ENCODE data around the gene SYDE1. TPM values are rescaled to one million over a fixed set of nuclear protein-coding genes. Genes with fewer than 3 reads are reported as not detected.

Gene SYDE1
- polyA plus RNA-seq, 1 donor from 2014 or later, result not detected

GRCh38 chr19:15147090-15147489 lies 39.9 kb downstream of the SYDE1 start:
- H3F3A ChIP-seq (ENCODE audit: insufficient read depth, low read length, poor library complexity, severe bottlenecking), result no peaks in the 10 kb centered on the region
- no peaks in the 10 kb centered on the region for H4K20me1 ChIP-seq (ENCODE audit: insufficient read depth)
- no peaks in the 10 kb centered on the region for H3K79me2 ChIP-seq (replicated peaks; ENCODE audit: insufficient read depth, low read length)
- H3K27me3 ChIP-seq (ENCODE audit: insufficient read depth, low read depth, low read length), result no peaks in the 10 kb centered on the region
- no peaks in the 10 kb centered on the region for H3K9me2 ChIP-seq (ENCODE audit: insufficient read depth, low read length)
- TF ChIP-seq REST (IDR thresholded peaks at IDR 0.05; ENCODE audit: borderline replicate concordance), result no peak
- TF ChIP-seq EP300 (conservative IDR thresholded peaks at IDR 0.05; ENCODE audit: poor library complexity, severe bottlenecking), result no peak
- TF ChIP-seq CTCF (IDR thresholded peaks at IDR 0.05; ENCODE audit: poor library complexity, severe bottlenecking), result no peak
- TF ChIP-seq SMC3 (conservative IDR thresholded peaks at IDR 0.05; ENCODE audit: poor library complexity), result no peak
- no peak for TF ChIP-seq RAD21 (conservative IDR thresholded peaks at IDR 0.05)
- TF ChIP-seq MXI1 (conservative IDR thresholded peaks at IDR 0.05; ENCODE audit: poor library complexity, severe bottlenecking), result no peak
- TF ChIP-seq TAF1 (IDR thresholded peaks at IDR 0.05; ENCODE audit: low read depth), result no peak
- no peak for TF ChIP-seq EZH2 (IDR thresholded peaks at IDR 0.05; ENCODE audit: borderline replicate concordance, insufficient read depth, low read length, poor library complexity, severe bottlenecking)
- TF ChIP-seq POLR2AphosphoS5 (IDR thresholded peaks at IDR 0.05), result no peak
- no peak overlapping the region for H3K4me2 ChIP-seq (ENCODE audit: low read length)
- H3K4me3 ChIP-seq (ENCODE audit: low read length), result no peak overlapping the region
- H3K9ac ChIP-seq (ENCODE audit: low read length), result no peak overlapping the region
- no peaks in the 10 kb centered on the region for H3K36me3 ChIP-seq (ENCODE audit: insufficient read depth, low read length)
- no peak overlapping the region for H2AFZ ChIP-seq (ENCODE audit: low read depth, low read length)
- no peaks in the 10 kb centered on the region for H3K9me3 ChIP-seq (ENCODE audit: low read length)
- no peak overlapping the region for H3K27ac ChIP-seq (ENCODE audit: low read length)

GRCh38 chr19:15149737-15150136 lies 42.5 kb downstream of the SYDE1 start:
- no peaks in the 10 kb centered on the region for H3K36me3 ChIP-seq (ENCODE audit: insufficient read depth, low read length)
- H3K27ac ChIP-seq (ENCODE audit: low read length), result no peak overlapping the region

More at GRCh38 chr19:15149737-15150136, 42.5 kb downstream of the SYDE1 start:
- Histone ChIP-seq H3K9ac (ENCODE audit: low read length) (no peak overlapping the region), H2AFZ (ENCODE audit: low read depth, low read length) (no peak overlapping the region), H3K9me3 (ENCODE audit: low read length) (no peaks in the 10 kb centered on the region), H3K79me2 (replicated peaks; ENCODE audit: insufficient read depth, low read length) (no peaks in the 10 kb centered on the region), H4K20me1 (ENCODE audit: insufficient read depth) (no peaks in the 10 kb centered on the region), H3F3A (ENCODE audit: insufficient read depth, low read length, poor library complexity, severe bottlenecking) (no peaks in the 10 kb centered on the region), H3K4me3 (ENCODE audit: low read length) (no peak overlapping the region), H3K27me3 (ENCODE audit: insufficient read depth, low read depth, low read length) (no peaks in the 10 kb centered on the region), H3K4me2 (ENCODE audit: low read length) (no peak overlapping the region), H3K9me2 (ENCODE audit: insufficient read depth, low read length) (no peaks in the 10 kb centered on the region)
- TF ChIP-seq CTCF (IDR thresholded peaks at IDR 0.05; ENCODE audit: poor library complexity, severe bottlenecking) (no peak), REST (IDR thresholded peaks at IDR 0.05; ENCODE audit: borderline replicate concordance) (no peak), RAD21 (conservative IDR thresholded peaks at IDR 0.05) (no peak)

Data from neural cell (in vitro differentiated cells).